Measurements from ENCODE around the gene PPFIBP1.

DNA sequence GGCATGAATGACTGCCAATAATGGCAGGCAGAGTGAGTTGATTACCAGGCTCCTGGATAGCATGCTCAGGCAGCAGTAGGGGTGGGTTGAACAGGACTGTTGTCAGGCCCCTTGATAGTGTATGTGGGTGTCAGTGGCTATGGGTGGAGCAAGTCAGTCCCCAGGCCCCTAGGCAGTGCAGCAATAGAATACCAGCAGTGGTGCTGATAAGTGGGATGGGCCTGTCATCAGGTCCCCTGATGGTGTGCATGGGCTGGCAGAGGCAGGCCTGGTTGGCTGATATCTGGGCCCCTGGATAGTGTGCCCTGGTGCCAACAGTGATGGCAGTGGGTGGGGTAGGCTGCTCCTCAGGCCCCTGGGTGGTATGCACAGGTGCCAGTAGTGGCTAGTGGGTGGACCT, 45.1 kb upstream of the PPFIBP1 start:
- TF ChIP-seq, protein P1, sequence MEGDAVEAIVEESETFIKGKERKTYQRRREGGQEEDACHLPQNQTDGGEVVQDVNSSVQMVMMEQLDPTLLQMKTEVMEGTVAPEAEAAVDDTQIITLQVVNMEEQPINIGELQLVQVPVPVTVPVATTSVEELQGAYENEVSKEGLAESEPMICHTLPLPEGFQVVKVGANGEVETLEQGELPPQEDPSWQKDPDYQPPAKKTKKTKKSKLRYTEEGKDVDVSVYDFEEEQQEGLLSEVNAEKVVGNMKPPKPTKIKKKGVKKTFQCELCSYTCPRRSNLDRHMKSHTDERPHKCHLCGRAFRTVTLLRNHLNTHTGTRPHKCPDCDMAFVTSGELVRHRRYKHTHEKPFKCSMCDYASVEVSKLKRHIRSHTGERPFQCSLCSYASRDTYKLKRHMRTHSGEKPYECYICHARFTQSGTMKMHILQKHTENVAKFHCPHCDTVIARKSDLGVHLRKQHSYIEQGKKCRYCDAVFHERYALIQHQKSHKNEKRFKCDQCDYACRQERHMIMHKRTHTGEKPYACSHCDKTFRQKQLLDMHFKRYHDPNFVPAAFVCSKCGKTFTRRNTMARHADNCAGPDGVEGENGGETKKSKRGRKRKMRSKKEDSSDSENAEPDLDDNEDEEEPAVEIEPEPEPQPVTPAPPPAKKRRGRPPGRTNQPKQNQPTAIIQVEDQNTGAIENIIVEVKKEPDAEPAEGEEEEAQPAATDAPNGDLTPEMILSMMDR (IDR thresholded peaks at IDR 0.05 in 2 of 3, conservative IDR thresholded peaks at IDR 0.05 in 1 of 3; ENCODE audit: insufficient read depth in 2 of 3, low read depth in 1 of 3, low read length in 3 of 3), result no peak
- TF ChIP-seq JUN (IDR thresholded peaks at IDR 0.05; ENCODE audit: borderline replicate concordance, low read depth, low read length), result no peak
- TF ChIP-seq JUN (CRISPR knock-in tag; IDR thresholded peaks at IDR 0.05; ENCODE audit: borderline replicate concordance), result no peak
- no peak for TF ChIP-seq HNRNPUL1 (IDR thresholded peaks at IDR 0.05; ENCODE audit: low read length)

Measured in K562 (cell line).